H54 (cell line): Measurements from ENCODE around the gene SLC47A2.

Experiments used
- DNase-seq: peaks from one replicate; pipeline ENCODE4 v3.0.0; 2011; ENCODE audit warnings: low spot score, mixed read lengths; ENCODE audit not compliant: insufficient read length
- FAIRE-seq: peaks from 3 replicates; lab custom pipeline; 2011; peaks lifted over from hg19 to GRCh38; lab: Jason Lieb, UNC
- POLR2A ChIP-seq: IDR thresholded peaks from 2 replicates; pipeline ENCODE4 v1.6.1; 2011; ENCODE audit warnings: low read depth, mild to moderate bottlenecking, low read length

SLC47A2 gene

GRCh38 chr17:19649274-19649541 lies 67.2 kb downstream of the SLC47A2 start:
- no peak for DNase-seq
- TF ChIP-seq POLR2A = no peak
- FAIRE-seq = no peak

- peak; percentile 91 for TF ChIP-seq POLR2A
- FAIRE-seq = peak; percentile 11
- DNase-seq = peak; percentile 98
Observed at GRCh38 chr17:19648475-19649273, 67.7 kb downstream of the SLC47A2 start, which contains the start of gene ALDH3A2. ALDH3A2 (plus strand) TSS chr17:19648751; CDS start chr17:19648972, 221 bp downstream.

GRCh38 chr17:19647697-19648474 lies 68.5 kb downstream of the SLC47A2 start:
- peak; percentile 62 for DNase-seq
- TF ChIP-seq POLR2A = no peak

GRCh38 chr17:19646788-19647696 lies 69.3 kb downstream of the SLC47A2 start:
- FAIRE-seq = peak; percentile 77
- no peak for DNase-seq
- no peak for TF ChIP-seq POLR2A

More at GRCh38 chr17:19647697-19648474, 68.5 kb downstream of the SLC47A2 start:
- FAIRE-seq = no peak

GRCh38 chr17:19645734-19646201 lies 70.6 kb downstream of the SLC47A2 start:
- no peak for TF ChIP-seq POLR2A
- FAIRE-seq = no peak
- peak; percentile 48 for DNase-seq

GRCh38 chr17:19644493-19645210 lies 71.7 kb downstream of the SLC47A2 start:
- no peak for DNase-seq
- FAIRE-seq = no peak
- TF ChIP-seq POLR2A = no peak

- no peak for TF ChIP-seq POLR2A
- FAIRE-seq = no peak
- no peak for DNase-seq
Observed at GRCh38 chr17:19642373-19642893, 74.0 kb downstream of the SLC47A2 start.

GRCh38 chr17:19641687-19642372 lies 74.6 kb downstream of the SLC47A2 start:
- peak; percentile 91 for FAIRE-seq
- DNase-seq = no peak
- no peak for TF ChIP-seq POLR2A

GRCh38 chr17:19631905-19632304 lies 84.5 kb downstream of the SLC47A2 start:
- FAIRE-seq (no peak), DNase-seq (no peak)
- no peak for TF ChIP-seq POLR2A

- DNase-seq = peak; percentile 56
- TF ChIP-seq POLR2A = no peak
- FAIRE-seq = no peak
Observed at GRCh38 chr17:19630661-19631060, 85.7 kb downstream of the SLC47A2 start.

GRCh38 chr17:19630035-19630434 lies 86.3 kb downstream of the SLC47A2 start:
- FAIRE-seq (no peak), DNase-seq (no peak)
- TF ChIP-seq POLR2A = no peak

- no peak for DNase-seq
- TF ChIP-seq POLR2A = no peak
- FAIRE-seq = no peak
Observed at GRCh38 chr17:19629449-19629848, 86.9 kb downstream of the SLC47A2 start.
